Measurements from ENCODE around the gene ACSL3.

GRCh38 chr2:222968550-222969155 is 107.8 kb downstream of the ACSL3 start:
- no peak for TF ChIP-seq CTCF (IDR thresholded peaks at IDR 0.05; ENCODE audit: poor library complexity, severe bottlenecking)
- no peak for TF ChIP-seq EZH2 (IDR thresholded peaks at IDR 0.05; ENCODE audit: borderline replicate concordance, insufficient read depth, low read length, poor library complexity, severe bottlenecking)
- no peak for TF ChIP-seq TAF1 (IDR thresholded peaks at IDR 0.05; ENCODE audit: low read depth)
- no peak for TF ChIP-seq REST (IDR thresholded peaks at IDR 0.05; ENCODE audit: borderline replicate concordance)
- no peak for TF ChIP-seq RAD21 (conservative IDR thresholded peaks at IDR 0.05)
- no peak for TF ChIP-seq POLR2AphosphoS5 (IDR thresholded peaks at IDR 0.05)

Data from neural cell (in vitro differentiated cells).